ENCODE data around the gene ATG13.

The ATG13 gene

DNA sequence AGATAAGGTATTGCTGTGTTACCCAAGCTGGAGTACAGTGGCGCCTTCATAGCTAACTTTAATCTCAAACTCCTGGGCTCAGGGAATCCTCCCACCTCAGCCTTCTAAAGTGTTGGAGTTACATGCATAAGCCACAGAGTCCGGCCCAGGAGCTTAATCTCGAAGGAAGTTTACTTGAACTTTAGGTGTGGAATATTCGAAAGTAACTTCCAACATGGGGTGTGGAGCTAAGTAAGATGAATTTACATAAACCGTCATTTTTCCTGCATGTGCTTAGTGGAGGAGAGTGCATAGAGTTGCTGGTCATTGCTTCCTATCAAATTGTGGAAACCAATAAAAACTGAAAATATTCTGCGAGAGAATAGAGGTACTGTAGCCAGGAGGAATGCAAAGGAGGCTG is 1.5 kb downstream of the ATG13 start:
- H3K9ac ChIP-seq, result no peak overlapping the region
- H3K4me3 ChIP-seq (ENCODE audit: low read depth, low read length), result no peak overlapping the region
- H3K27me3 ChIP-seq (ENCODE audit: control insufficient read depth, insufficient read depth, low read length), result no peaks in the 10 kb centered on the region
- TF ChIP-seq, protein P1, sequence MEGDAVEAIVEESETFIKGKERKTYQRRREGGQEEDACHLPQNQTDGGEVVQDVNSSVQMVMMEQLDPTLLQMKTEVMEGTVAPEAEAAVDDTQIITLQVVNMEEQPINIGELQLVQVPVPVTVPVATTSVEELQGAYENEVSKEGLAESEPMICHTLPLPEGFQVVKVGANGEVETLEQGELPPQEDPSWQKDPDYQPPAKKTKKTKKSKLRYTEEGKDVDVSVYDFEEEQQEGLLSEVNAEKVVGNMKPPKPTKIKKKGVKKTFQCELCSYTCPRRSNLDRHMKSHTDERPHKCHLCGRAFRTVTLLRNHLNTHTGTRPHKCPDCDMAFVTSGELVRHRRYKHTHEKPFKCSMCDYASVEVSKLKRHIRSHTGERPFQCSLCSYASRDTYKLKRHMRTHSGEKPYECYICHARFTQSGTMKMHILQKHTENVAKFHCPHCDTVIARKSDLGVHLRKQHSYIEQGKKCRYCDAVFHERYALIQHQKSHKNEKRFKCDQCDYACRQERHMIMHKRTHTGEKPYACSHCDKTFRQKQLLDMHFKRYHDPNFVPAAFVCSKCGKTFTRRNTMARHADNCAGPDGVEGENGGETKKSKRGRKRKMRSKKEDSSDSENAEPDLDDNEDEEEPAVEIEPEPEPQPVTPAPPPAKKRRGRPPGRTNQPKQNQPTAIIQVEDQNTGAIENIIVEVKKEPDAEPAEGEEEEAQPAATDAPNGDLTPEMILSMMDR (IDR thresholded peaks at IDR 0.05), result no peak
- H2AFZ ChIP-seq, result no peak overlapping the region
- peaks cover 14% of the 10 kb centered on the region for H3K79me2 ChIP-seq
- H3K36me3 ChIP-seq (ENCODE audit: control insufficient read depth, insufficient read depth, low read length), result no peaks in the 10 kb centered on the region
- H3K4me2 ChIP-seq (ENCODE audit: low read length), result no peak overlapping the region
- H3K9me3 ChIP-seq (ENCODE audit: control insufficient read depth, low read length), result no peaks in the 10 kb centered on the region
- H3K4me1 ChIP-seq, result no peaks in the 10 kb centered on the region
- H3K27ac ChIP-seq, result no peak overlapping the region

DNA sequence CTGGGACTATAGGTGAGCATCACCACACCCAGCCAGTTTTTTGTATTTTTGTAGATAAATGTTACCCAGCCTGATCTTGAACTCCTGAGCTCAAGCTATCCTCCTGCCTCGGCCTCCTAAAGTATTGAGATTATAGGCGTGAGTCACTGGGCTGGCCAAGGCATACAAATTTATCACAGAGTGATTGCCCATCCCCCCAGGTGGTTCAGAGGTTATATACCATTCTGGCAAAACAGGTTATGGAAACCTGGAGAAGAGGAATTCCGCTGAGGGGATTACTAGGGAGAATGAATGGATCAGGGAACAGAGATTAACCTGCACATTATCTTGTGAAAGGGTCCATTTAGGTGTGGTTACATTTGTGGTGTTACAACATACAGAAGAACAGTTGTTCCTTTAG is 8.1 kb downstream of the ATG13 start:
- Histone ChIP-seq H3K4me2 (ENCODE audit: low read length) (no peak overlapping the region), H2AFZ (no peak overlapping the region), H3K27me3 (ENCODE audit: control insufficient read depth, insufficient read depth, low read length) (no peaks in the 10 kb centered on the region), H3K79me2 (peaks cover 15% of the 10 kb centered on the region), H3K4me3 (ENCODE audit: low read depth, low read length) (no peak overlapping the region), H3K27ac (no peak overlapping the region), H3K4me1 (no peaks in the 10 kb centered on the region), H3K9ac (no peak overlapping the region), H3K9me3 (ENCODE audit: control insufficient read depth, low read length) (no peaks in the 10 kb centered on the region), H3K36me3 (ENCODE audit: control insufficient read depth, insufficient read depth, low read length) (no peaks in the 10 kb centered on the region)
- TF ChIP-seq, protein P1 (IDR thresholded peaks at IDR 0.05), result no peak

DNA sequence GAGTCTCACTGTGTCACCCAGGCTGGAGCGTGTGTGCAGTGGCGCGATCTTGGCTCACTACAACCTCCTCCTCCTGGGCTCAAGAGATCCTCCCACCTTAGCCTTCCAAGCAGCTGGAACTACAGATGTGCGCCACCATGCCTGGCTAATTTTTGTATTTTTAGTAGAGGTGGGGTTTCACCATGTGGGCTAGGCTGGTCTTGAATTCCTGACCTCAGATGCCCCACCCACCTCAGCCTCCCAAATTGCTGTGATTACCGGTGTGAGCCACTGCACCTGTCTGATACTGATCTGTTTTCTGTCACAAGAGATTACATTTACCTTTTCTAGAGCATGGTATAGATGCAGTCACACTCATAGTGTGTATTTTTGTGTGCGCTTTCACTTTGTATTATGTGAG is 11.6 kb downstream of the ATG13 start:
- H3K4me3 ChIP-seq (ENCODE audit: low read depth, low read length), result no peak overlapping the region
- H3K9ac ChIP-seq, result no peak overlapping the region
- no peak overlapping the region for H3K4me2 ChIP-seq (ENCODE audit: low read length)
- H3K4me1 ChIP-seq, result no peaks in the 10 kb centered on the region
- TF ChIP-seq, protein P1 (IDR thresholded peaks at IDR 0.05), result no peak
- H3K79me2 ChIP-seq, result peaks cover 12% of the 10 kb centered on the region
- H2AFZ ChIP-seq, result no peak overlapping the region
- H3K36me3 ChIP-seq (ENCODE audit: control insufficient read depth, insufficient read depth, low read length), result no peaks in the 10 kb centered on the region
- no peak overlapping the region for H3K27ac ChIP-seq
- no peaks in the 10 kb centered on the region for H3K27me3 ChIP-seq (ENCODE audit: control insufficient read depth, insufficient read depth, low read length)
- H3K9me3 ChIP-seq (ENCODE audit: control insufficient read depth, low read length), result no peaks in the 10 kb centered on the region

DNA sequence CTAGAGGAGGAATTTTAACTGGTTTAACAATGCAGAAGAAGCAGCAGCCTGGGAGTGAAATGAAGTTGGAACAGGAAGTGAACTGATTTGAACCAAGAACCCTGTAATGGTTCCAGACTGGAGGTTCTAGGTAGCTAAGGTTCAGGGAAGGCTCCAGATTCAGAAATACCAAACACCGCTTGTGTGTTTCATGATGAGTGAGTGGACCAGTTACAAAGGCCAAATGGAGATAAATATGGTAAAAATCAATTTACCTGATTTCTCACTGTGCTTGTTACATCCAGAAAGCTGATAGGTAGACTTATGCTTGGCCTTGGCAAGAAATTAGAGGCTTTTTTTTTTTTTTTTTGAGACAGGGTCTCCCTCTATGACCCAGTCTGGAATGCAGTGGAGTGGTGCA is 12.9 kb downstream of the ATG13 start:
- Histone ChIP-seq H3K9me3 (ENCODE audit: control insufficient read depth, low read length) (no peaks in the 10 kb centered on the region), H3K27me3 (ENCODE audit: control insufficient read depth, insufficient read depth, low read length) (no peaks in the 10 kb centered on the region), H3K79me2 (peaks cover 9% of the 10 kb centered on the region), H3K36me3 (ENCODE audit: control insufficient read depth, insufficient read depth, low read length) (no peaks in the 10 kb centered on the region), H2AFZ (no peak overlapping the region), H3K9ac (no peak overlapping the region), H3K4me2 (ENCODE audit: low read length) (no peak overlapping the region), H3K27ac (no peak overlapping the region), H3K4me1 (no peaks in the 10 kb centered on the region), H3K4me3 (ENCODE audit: low read depth, low read length) (no peak overlapping the region)
- TF ChIP-seq, protein P1 (IDR thresholded peaks at IDR 0.05), result no peak

DNA sequence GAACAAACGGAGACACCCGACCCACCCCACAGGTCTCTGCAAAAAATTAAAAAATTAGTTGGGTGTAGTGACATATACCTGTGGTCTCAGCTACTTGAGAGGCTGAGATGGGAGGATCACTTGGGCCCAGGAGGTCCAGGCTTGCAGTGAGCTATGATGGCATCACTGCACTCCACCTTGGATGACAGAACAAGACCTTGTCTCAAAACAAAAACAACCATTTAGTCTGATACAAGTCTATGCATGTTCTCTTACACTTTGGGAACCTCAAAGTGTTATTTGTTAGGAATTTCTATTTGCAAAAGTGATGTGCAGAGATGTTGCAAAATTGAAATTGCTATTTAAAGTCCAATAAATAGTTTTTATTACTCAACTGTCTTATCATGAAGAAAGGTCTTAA is 14.3 kb downstream of the ATG13 start:
- no peak overlapping the region for H3K4me3 ChIP-seq (ENCODE audit: low read depth, low read length)
- H2AFZ ChIP-seq, result no peak overlapping the region
- TF ChIP-seq, protein P1 (IDR thresholded peaks at IDR 0.05), result no peak
- H3K27me3 ChIP-seq (ENCODE audit: control insufficient read depth, insufficient read depth, low read length), result no peaks in the 10 kb centered on the region
- peaks cover 2% of the 10 kb centered on the region for H3K79me2 ChIP-seq
- H3K9me3 ChIP-seq (ENCODE audit: control insufficient read depth, low read length), result no peaks in the 10 kb centered on the region
- no peaks in the 10 kb centered on the region for H3K4me1 ChIP-seq
- H3K9ac ChIP-seq, result no peak overlapping the region
- no peaks in the 10 kb centered on the region for H3K36me3 ChIP-seq (ENCODE audit: control insufficient read depth, insufficient read depth, low read length)
- H3K4me2 ChIP-seq (ENCODE audit: low read length), result no peak overlapping the region
- no peak overlapping the region for H3K27ac ChIP-seq
